ENCODE results near the gene PXN. TPM values are rescaled to one million over a fixed set of nuclear protein-coding genes. Genes with fewer than 3 reads are reported as not detected.
"Not testable (repeated sequence)": the region's sequence is repeated elsewhere in the genome, so short reads cannot be mapped to it uniquely, and the experiment has no call there.

PXN gene
- total and polyA plus RNA-seq, 5 donors from 2014 or later = 64.3 to 205 (median 78.7) TPM

DNA sequence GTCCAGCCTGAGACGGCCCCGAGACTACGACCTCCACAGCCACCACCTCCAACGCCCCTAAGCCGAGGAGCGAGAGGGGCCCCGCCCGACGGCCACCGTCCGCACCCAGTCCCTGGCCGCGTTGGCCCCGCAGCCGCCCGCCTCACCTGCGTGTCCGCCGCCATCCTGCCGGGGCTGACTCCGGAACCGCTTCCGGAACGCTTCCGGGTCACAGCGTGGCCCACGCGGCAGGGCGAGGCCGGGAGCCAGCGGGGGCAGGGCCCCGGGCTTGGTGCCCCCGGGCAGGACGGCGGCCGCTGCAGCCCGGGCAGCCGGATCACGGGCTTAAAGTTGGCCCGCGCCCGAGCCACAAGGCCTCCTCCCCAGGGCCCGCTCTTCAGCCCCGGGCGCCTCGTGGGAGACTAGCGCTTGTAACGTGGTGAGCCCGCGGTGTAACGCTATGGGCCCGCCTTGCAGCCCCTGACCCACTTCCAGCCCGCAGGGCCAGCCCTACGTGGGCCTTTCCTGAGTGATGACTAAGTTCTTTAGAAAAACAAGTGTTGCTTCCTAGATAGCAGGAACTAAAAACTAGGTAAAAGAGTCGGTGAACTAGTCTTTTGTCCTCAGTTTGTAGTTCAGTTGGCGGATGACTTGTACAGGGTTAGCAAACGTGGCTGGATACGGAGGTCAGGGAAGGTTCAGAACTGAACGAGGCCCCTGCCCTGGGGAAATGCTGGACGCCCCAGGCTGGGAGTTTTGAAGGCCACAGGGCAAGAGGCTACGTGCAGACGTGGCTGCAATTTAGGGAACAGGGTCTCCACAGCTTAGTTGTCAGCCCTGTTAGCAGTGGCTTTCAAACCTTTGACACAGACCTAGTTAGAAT, 70.8 kb downstream of the PXN start, which contains the start of gene GCN1:
TSS of gene GCN1 (minus strand) at position 182 of the 862 bp plus-strand sequence. CDS start at position 164, 18 bp downstream.
- peak within 1 kb of the TSS; percentile 90 for H3K27ac ChIP-seq (ENCODE audit: insufficient read depth, low read length, poor library complexity, severe bottlenecking)
- H3K27me3 ChIP-seq (ENCODE audit: control insufficient read depth, insufficient read depth, low read length) = no peaks in the 10 kb centered on the region
- no peaks in the 10 kb centered on the region for H3K27me3 Mint-ChIP-seq
- H3K4me3 ChIP-seq (ENCODE audit: low read depth, low read length) = peak within 1 kb of the TSS; percentile 83
- H3K4me1 Mint-ChIP-seq = peaks cover 16 to 52% (median 36%) of the 10 kb centered on the region in 4 donors
- ATAC-seq (ENCODE audit: low read depth in 2 of 2) = peak; percentile 88 to 89
- H3K36me3 Mint-ChIP-seq = peaks cover 14% of the 10 kb centered on the region
- peak within 1 kb of the TSS; percentile 88 to 95 (median 93) for H3K27ac Mint-ChIP-seq
- peaks cover 51% of the 10 kb centered on the region for H3K36me3 ChIP-seq (ENCODE audit: control insufficient read depth, insufficient read depth, low read length)
- peak within 1 kb of the TSS; percentile 89 to 94 (median 91) for H3K4me3 Mint-ChIP-seq
- no peaks in the 10 kb centered on the region for H3K9me3 Mint-ChIP-seq
- H3K4me1 ChIP-seq (ENCODE audit: control insufficient read depth, insufficient read depth, low read length, poor library complexity, severe bottlenecking) = peaks cover 41% of the 10 kb centered on the region
- H3K9me3 ChIP-seq (ENCODE audit: control insufficient read depth in 2 of 2, low read length in 2 of 2) = no peaks in the 10 kb centered on the region
- DNase-seq = peak; percentile 80 to 89 (median 88)

DNA sequence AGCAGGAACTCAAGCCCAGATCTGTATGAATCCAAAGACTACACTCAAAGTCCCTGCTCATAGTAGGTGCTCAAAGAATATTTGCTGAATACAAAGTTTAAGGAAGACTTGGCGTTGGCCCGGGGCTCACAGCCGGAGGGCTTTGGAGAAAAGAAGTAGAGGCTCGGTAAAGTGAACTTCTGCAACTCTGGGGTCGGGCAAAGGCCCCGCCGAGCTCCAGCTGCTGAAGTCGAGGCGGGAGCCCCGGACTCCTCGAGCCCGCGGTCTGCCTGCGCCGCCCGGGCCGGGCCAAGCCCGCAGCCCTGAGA, 71.3 kb downstream of the PXN start:
- Histone ChIP-seq H3K4me3 (ENCODE audit: low read depth, low read length) (peak overlapping the region; percentile 83), H3K27ac (ENCODE audit: insufficient read depth, low read length, poor library complexity, severe bottlenecking) (peak overlapping the region; percentile 90), H3K36me3 (ENCODE audit: control insufficient read depth, insufficient read depth, low read length) (peaks cover 51% of the 10 kb centered on the region), H3K27me3 (ENCODE audit: control insufficient read depth, insufficient read depth, low read length) (no peaks in the 10 kb centered on the region), H3K9me3 (ENCODE audit: control insufficient read depth in 2 of 2, low read length in 2 of 2) (no peaks in the 10 kb centered on the region), H3K4me1 (ENCODE audit: control insufficient read depth, insufficient read depth, low read length, poor library complexity, severe bottlenecking) (peaks cover 35% of the 10 kb centered on the region)
- H3K27me3 Mint-ChIP-seq = no peaks in the 10 kb centered on the region
- peak overlapping the region; percentile 87 to 93 (median 89) for H3K27ac Mint-ChIP-seq
- DNase-seq (no peak), ATAC-seq (ENCODE audit: low read depth in 2 of 2) (peak in 1 of 2 donors; percentile 13)
- H3K4me1 Mint-ChIP-seq = peaks cover 16 to 47% (median 32%) of the 10 kb centered on the region in 4 donors
- peak overlapping the region; percentile 83 to 94 (median 90) for H3K4me3 Mint-ChIP-seq
- peaks cover 12% of the 10 kb centered on the region for H3K36me3 Mint-ChIP-seq
- no peaks in the 10 kb centered on the region for H3K9me3 Mint-ChIP-seq

DNA sequence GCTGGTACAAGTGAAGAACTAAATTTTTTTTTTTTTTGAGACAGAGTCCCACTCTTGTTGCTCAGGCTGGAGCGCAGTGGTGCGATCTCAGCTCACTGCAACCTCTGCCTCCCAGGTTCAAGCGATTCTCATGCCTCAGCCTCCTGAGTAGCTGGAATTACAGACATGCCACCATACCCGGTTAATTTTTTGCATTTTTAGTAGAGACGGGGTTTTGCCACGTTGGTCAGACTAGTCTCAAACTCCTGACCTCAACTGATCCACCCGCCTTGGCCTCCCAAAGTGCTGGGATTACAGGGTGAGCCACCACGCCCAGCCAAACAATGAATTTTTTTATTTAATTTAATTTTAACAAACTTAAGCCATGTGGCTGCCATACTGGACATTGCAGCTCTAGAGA, 72.2 kb downstream of the PXN start:
- not testable (repeated sequence) for H3K9me3 Mint-ChIP-seq; H3K27me3 Mint-ChIP-seq; ATAC-seq (ENCODE audit: low read depth in 2 of 2); H3K27me3 ChIP-seq (ENCODE audit: control insufficient read depth, insufficient read depth, low read length); H3K9me3 ChIP-seq (ENCODE audit: control insufficient read depth in 2 of 2, low read length in 2 of 2); DNase-seq
- H3K36me3 ChIP-seq (ENCODE audit: control insufficient read depth, insufficient read depth, low read length) = peaks cover 50% of the 10 kb centered on the region
- peak overlapping the region; percentile 83 for H3K4me3 ChIP-seq (ENCODE audit: low read depth, low read length)
- Mint-ChIP-seq H3K4me1 (peaks cover 16 to 38% (median 24%) of the 10 kb centered on the region in 4 donors), H3K27ac (peak overlapping the region in 1 of 3 donors; percentile 87), H3K4me3 (peak overlapping the region; percentile 83 to 94 (median 90)), H3K36me3 (peaks cover 13% of the 10 kb centered on the region)
- H3K4me1 ChIP-seq (ENCODE audit: control insufficient read depth, insufficient read depth, low read length, poor library complexity, severe bottlenecking) = peaks cover 32% of the 10 kb centered on the region
- H3K27ac ChIP-seq (ENCODE audit: insufficient read depth, low read length, poor library complexity, severe bottlenecking) = peak overlapping the region; percentile 5

DNA sequence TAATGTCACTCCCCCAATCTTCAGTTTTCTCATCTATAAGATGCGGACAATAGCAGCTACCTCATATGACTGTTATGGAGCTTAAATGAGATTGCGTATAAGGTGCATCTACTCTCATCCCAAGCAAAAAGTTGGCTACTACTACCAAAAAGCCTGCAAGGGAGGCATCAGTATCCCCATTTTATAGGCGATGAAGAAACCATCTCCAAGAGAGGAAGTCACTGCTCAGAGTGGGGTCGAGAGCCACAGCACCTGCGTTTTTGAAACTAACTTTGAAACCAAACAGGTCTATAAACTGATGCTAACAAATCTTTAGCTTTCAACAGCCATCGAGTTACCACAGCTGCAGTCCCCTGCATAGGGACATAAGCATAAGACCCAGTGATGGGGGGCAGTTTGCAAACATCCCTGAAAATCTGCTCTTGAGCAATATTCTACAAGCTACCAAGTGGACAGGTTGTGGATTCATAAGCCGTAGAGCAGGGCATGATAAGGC, 74.5 kb downstream of the PXN start:
- peaks cover 16 to 41% (median 26%) of the 10 kb centered on the region in 4 donors for H3K4me1 Mint-ChIP-seq
- H3K36me3 ChIP-seq (ENCODE audit: control insufficient read depth, insufficient read depth, low read length) = peaks cover 50% of the 10 kb centered on the region
- no peaks in the 10 kb centered on the region for H3K9me3 Mint-ChIP-seq
- no peak overlapping the region for H3K27ac Mint-ChIP-seq
- no peak for DNase-seq
- H3K4me1 ChIP-seq (ENCODE audit: control insufficient read depth, insufficient read depth, low read length, poor library complexity, severe bottlenecking) = peaks cover 32% of the 10 kb centered on the region
- H3K27ac ChIP-seq (ENCODE audit: insufficient read depth, low read length, poor library complexity, severe bottlenecking) = no peak overlapping the region
- ATAC-seq (ENCODE audit: low read depth in 2 of 2) = no peak
- H3K4me3 Mint-ChIP-seq = peak overlapping the region in 1 of 4 donors; percentile 66
- H3K27me3 ChIP-seq (ENCODE audit: control insufficient read depth, insufficient read depth, low read length) = no peaks in the 10 kb centered on the region
- no peaks in the 10 kb centered on the region for H3K9me3 ChIP-seq (ENCODE audit: control insufficient read depth in 2 of 2, low read length in 2 of 2)
- peaks cover 18% of the 10 kb centered on the region for H3K36me3 Mint-ChIP-seq
- H3K4me3 ChIP-seq (ENCODE audit: low read depth, low read length) = no peak overlapping the region
- no peaks in the 10 kb centered on the region for H3K27me3 Mint-ChIP-seq

DNA sequence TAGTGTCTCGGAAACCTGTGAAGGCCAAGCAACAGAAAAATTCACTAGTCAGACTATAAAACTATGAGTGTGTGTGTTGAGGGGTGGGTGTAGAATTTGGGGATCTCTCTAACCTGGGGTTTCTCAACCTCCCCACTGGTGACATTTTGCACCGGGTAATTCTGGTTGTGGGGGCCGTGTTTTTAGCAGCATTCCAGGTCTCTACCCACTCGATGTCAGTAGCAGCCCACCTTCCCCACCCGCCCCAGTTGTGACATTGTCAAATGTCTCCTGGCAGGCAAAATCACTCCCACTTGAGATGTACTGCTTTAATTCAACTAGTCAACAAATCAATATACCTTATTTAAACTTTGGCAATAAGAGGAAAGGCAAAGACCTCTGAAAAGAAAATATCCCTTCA, 75.1 kb downstream of the PXN start:
- H3K27me3 ChIP-seq (ENCODE audit: control insufficient read depth, insufficient read depth, low read length) = no peaks in the 10 kb centered on the region
- no peak for ATAC-seq (ENCODE audit: low read depth in 2 of 2)
- H3K27me3 Mint-ChIP-seq = no peaks in the 10 kb centered on the region
- no peaks in the 10 kb centered on the region for H3K9me3 Mint-ChIP-seq
- peak overlapping the region in 1 of 4 donors; percentile 66 for H3K4me3 Mint-ChIP-seq
- peaks cover 17 to 39% (median 26%) of the 10 kb centered on the region in 4 donors for H3K4me1 Mint-ChIP-seq
- peaks cover 18% of the 10 kb centered on the region for H3K36me3 Mint-ChIP-seq
- no peak overlapping the region for H3K27ac Mint-ChIP-seq
- H3K27ac ChIP-seq (ENCODE audit: insufficient read depth, low read length, poor library complexity, severe bottlenecking) = no peak overlapping the region
- H3K4me3 ChIP-seq (ENCODE audit: low read depth, low read length) = no peak overlapping the region
- peaks cover 29% of the 10 kb centered on the region for H3K4me1 ChIP-seq (ENCODE audit: control insufficient read depth, insufficient read depth, low read length, poor library complexity, severe bottlenecking)
- H3K9me3 ChIP-seq (ENCODE audit: control insufficient read depth in 2 of 2, low read length in 2 of 2) = no peaks in the 10 kb centered on the region
- DNase-seq = no peak
- H3K36me3 ChIP-seq (ENCODE audit: control insufficient read depth, insufficient read depth, low read length) = peaks cover 52% of the 10 kb centered on the region

DNA sequence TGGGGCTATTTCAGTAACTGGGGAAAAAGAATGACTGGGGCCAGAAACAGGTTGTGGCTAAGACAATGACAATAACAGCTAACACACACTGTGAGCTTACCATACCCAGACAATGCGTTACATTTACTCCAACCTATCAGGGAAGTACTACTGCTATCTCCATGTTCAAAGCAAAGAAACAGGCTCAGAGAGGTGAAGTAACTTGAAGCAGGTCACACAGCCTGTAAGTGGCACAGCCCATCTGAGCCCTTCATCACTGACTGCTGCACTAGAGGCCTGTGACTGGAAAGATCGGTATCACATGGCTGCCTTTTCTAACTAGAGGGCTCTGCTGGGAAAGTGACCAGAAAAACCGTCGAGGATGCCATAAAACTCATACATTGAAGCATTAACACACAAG, 78.9 kb downstream of the PXN start:
- no peak overlapping the region for H3K4me3 ChIP-seq (ENCODE audit: low read depth, low read length)
- H3K27me3 ChIP-seq (ENCODE audit: control insufficient read depth, insufficient read depth, low read length) = no peaks in the 10 kb centered on the region
- Mint-ChIP-seq H3K4me1 (peaks cover 5 to 24% (median 18%) of the 10 kb centered on the region in 4 donors), H3K36me3 (peaks cover 38% of the 10 kb centered on the region), H3K27ac (no peak overlapping the region), H3K9me3 (no peaks in the 10 kb centered on the region), H3K4me3 (peak overlapping the region in 1 of 4 donors; percentile 32), H3K27me3 (no peaks in the 10 kb centered on the region)
- no peak for ATAC-seq (ENCODE audit: low read depth in 2 of 2)
- no peaks in the 10 kb centered on the region for H3K9me3 ChIP-seq (ENCODE audit: control insufficient read depth in 2 of 2, low read length in 2 of 2)
- no peak overlapping the region for H3K27ac ChIP-seq (ENCODE audit: insufficient read depth, low read length, poor library complexity, severe bottlenecking)
- H3K36me3 ChIP-seq (ENCODE audit: control insufficient read depth, insufficient read depth, low read length) = peaks cover 80% of the 10 kb centered on the region
- peaks cover 2% of the 10 kb centered on the region for H3K4me1 ChIP-seq (ENCODE audit: control insufficient read depth, insufficient read depth, low read length, poor library complexity, severe bottlenecking)
- no peak for DNase-seq

DNA sequence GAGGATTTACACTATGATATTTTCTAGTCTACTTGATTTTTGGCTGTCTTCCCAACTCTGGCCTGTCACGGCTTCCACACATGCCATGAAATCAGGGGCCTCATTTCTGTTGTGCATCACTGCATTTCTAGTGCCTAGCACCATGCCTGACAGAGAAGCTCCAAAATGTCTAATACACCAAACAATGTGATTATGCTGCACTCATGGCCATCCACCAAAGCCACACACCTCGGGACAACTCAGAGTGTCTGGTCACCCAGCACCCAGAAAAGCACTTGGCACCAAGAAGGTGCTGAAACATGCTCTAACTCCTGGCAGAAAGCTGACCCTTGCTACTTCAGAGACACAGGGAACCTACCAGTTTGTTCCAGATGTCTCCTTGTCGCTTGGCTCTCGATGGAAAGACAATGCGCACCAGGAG, 82.3 kb downstream of the PXN start:
- no peak for ATAC-seq (ENCODE audit: low read depth in 2 of 2)
- no peak for DNase-seq
- H3K27me3 ChIP-seq (ENCODE audit: control insufficient read depth, insufficient read depth, low read length) = no peaks in the 10 kb centered on the region
- Mint-ChIP-seq H3K27ac (peak overlapping the region in 1 of 3 donors; percentile 60), H3K36me3 (peaks cover 42% of the 10 kb centered on the region), H3K4me1 (peaks cover 4 to 17% (median 11%) of the 10 kb centered on the region in 4 donors), H3K27me3 (no peaks in the 10 kb centered on the region), H3K9me3 (no peaks in the 10 kb centered on the region), H3K4me3 (no peak overlapping the region)
- no peak overlapping the region for H3K4me3 ChIP-seq (ENCODE audit: low read depth, low read length)
- H3K4me1 ChIP-seq (ENCODE audit: control insufficient read depth, insufficient read depth, low read length, poor library complexity, severe bottlenecking) = no peaks in the 10 kb centered on the region
- no peaks in the 10 kb centered on the region for H3K9me3 ChIP-seq (ENCODE audit: control insufficient read depth in 2 of 2, low read length in 2 of 2)
- H3K36me3 ChIP-seq (ENCODE audit: control insufficient read depth, insufficient read depth, low read length) = peaks cover 81% of the 10 kb centered on the region
- H3K27ac ChIP-seq (ENCODE audit: insufficient read depth, low read length, poor library complexity, severe bottlenecking) = no peak overlapping the region
